ENCODE measurements around the gene C11orf16. TPM values are rescaled to one million over a fixed set of nuclear protein-coding genes. Genes with fewer than 3 reads are reported as not detected.

Gene C11orf16
- total RNA-seq, 2 donors from 2014 or later, result not detected

DNA sequence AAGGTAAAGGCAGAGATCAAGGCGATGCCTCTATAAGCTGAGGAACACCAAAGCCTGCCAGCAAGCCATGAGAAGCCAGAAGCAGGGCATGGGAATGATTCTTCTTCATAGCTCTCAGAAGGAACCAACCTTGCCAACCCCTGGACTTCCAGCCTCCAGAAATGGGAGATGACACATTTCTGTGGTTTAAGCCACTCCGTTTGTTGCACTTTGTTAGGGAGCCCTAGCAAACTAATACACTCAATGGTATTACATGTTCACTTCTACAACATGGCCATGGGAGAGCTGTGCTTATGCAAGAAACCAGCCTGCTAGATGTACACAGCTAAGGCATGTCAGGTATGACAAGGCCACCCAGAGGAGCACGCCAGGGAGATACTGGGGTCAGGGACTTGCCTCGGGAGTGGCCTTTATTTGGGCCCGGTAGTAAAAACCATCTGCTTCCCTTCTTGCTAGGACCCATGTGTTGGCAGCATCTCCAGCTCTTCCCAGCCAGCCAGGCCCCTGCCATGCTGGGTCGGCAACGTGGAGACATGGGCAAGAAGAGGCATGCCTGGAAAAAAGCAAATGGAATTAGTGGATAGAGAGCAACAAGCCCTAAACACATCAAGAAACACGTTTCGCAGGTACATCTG lies 3.6 kb downstream of the C11orf16 start:
- 54% methylated on average over 9 of the region's 9 CpGs for WGBS
- no peak for DNase-seq (ENCODE audit: low spot score)
- Histone ChIP-seq H3K27me3 (replicated peaks; ENCODE audit: insufficient read depth) (no peaks in the 10 kb centered on the region), H3K4me3 (no peak overlapping the region), H3K9me3 (no peaks in the 10 kb centered on the region), H3K36me3 (no peaks in the 10 kb centered on the region), H3K27ac (no peak overlapping the region), H3K4me1 (replicated peaks) (no peaks in the 10 kb centered on the region)
- intact Hi-C loops (cut with DNase I), result no loop called here
- TF ChIP-seq POLR2A (IDR thresholded peaks at IDR 0.05), result no peak
- TF ChIP-seq, protein P1, sequence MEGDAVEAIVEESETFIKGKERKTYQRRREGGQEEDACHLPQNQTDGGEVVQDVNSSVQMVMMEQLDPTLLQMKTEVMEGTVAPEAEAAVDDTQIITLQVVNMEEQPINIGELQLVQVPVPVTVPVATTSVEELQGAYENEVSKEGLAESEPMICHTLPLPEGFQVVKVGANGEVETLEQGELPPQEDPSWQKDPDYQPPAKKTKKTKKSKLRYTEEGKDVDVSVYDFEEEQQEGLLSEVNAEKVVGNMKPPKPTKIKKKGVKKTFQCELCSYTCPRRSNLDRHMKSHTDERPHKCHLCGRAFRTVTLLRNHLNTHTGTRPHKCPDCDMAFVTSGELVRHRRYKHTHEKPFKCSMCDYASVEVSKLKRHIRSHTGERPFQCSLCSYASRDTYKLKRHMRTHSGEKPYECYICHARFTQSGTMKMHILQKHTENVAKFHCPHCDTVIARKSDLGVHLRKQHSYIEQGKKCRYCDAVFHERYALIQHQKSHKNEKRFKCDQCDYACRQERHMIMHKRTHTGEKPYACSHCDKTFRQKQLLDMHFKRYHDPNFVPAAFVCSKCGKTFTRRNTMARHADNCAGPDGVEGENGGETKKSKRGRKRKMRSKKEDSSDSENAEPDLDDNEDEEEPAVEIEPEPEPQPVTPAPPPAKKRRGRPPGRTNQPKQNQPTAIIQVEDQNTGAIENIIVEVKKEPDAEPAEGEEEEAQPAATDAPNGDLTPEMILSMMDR (IDR thresholded peaks at IDR 0.05), result no peak

DNA sequence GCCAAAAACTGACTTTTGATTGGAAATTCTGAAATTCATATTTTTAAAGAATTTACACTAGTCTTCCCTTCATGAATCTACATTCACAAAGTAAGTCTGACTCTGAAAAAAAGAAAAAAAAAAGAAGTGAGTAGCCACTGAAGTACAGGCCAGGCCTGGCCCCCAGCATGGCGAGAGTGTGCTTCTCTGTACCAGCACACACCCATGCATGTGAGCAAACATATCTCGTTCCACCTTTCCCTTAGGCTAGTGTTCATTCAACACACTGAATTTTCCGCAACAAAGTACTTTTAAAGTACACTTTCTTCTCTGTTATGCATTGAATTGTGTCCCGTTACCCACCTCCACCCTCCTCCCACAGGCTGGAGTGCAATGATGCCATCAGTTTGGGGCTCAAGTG lies 4.5 kb downstream of the C11orf16 start:
- TF ChIP-seq POLR2A (IDR thresholded peaks at IDR 0.05) (no peak), POLR2AphosphoS5 (IDR thresholded peaks at IDR 0.05) (no peak)
- TF ChIP-seq, protein P1 (IDR thresholded peaks at IDR 0.05), result no peak
- Histone ChIP-seq H3K27me3 (replicated peaks; ENCODE audit: insufficient read depth) (no peaks in the 10 kb centered on the region), H3K4me3 (no peak overlapping the region), H3K27ac (no peak overlapping the region), H3K9me3 (no peaks in the 10 kb centered on the region), H3K4me1 (replicated peaks) (no peaks in the 10 kb centered on the region), H3K36me3 (no peaks in the 10 kb centered on the region)
- DNase-seq (ENCODE audit: low spot score), result no peak
- 89% methylated on average over 4 of the region's 4 CpGs for WGBS
- intact Hi-C loops (cut with DNase I), result no loop called here

DNA sequence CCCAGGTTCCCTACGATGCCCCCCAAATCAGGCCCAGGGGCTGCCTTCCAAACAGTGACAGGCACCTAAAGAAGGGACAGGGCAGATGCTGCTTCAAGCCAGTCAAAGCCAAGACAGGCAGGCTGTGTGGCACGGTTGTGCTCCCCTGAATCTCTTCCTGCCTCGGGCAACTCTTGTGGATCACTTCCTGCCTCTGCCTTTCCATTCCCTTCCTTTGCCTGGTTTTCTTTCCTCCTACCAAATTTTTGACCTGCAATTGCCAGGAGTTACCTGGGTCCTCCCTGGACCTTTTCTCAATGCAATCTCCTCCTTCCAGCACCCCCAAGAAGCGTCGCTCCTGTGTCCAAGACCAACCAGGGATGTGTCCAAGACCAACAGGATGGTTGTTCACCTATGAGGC lies 5.5 kb downstream of the C11orf16 start:
- DNase-seq (ENCODE audit: low spot score), result no peak
- intact Hi-C loops (cut with DNase I), result no loop called here
- no peak overlapping the region for H3K27ac ChIP-seq
- H3K27me3 ChIP-seq (replicated peaks; ENCODE audit: insufficient read depth), result no peaks in the 10 kb centered on the region
- no peaks in the 10 kb centered on the region for H3K4me1 ChIP-seq (replicated peaks)
- no peak overlapping the region for H3K4me3 ChIP-seq
- no peaks in the 10 kb centered on the region for H3K9me3 ChIP-seq
- H3K36me3 ChIP-seq, result no peaks in the 10 kb centered on the region
- 86% methylated on average over 5 of the region's 5 CpGs for WGBS
- TF ChIP-seq, protein P1 (IDR thresholded peaks at IDR 0.05), result no peak
- TF ChIP-seq POLR2AphosphoS5 (IDR thresholded peaks at IDR 0.05), result no peak

DNA sequence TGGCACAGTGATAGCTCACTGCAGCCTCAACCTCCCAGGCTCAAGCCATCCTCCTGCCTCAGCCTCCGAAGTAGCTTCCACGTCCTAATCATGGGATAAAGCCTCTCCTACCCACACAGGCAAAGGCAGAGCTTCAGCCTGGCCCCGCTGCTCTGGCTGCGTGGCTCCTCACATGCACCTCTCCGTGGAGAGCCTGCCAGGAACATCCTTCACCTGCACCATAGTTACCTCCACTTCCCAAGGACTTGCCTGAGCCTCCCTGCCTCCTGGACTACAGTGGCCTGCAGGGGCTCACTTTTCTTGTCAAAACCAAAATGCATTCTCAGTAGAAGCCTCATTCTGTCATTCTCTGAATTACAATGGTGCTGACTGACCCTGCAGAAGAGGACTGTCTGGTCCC lies 6.5 kb downstream of the C11orf16 start:
- no peaks in the 10 kb centered on the region for H3K4me1 ChIP-seq (replicated peaks)
- no peaks in the 10 kb centered on the region for H3K36me3 ChIP-seq
- WGBS, result 87% methylated on average over 5 of the region's 5 CpGs
- no peak for DNase-seq (ENCODE audit: low spot score)
- H3K27ac ChIP-seq, result no peak overlapping the region
- TF ChIP-seq POLR2AphosphoS5 (IDR thresholded peaks at IDR 0.05) (no peak), POLR2A (IDR thresholded peaks at IDR 0.05) (no peak)
- TF ChIP-seq, protein P1 (IDR thresholded peaks at IDR 0.05), result no peak
- H3K27me3 ChIP-seq (replicated peaks; ENCODE audit: insufficient read depth), result no peaks in the 10 kb centered on the region
- intact Hi-C loops (cut with DNase I), result no loop called here
- H3K9me3 ChIP-seq, result no peaks in the 10 kb centered on the region
- H3K4me3 ChIP-seq, result no peak overlapping the region

DNA sequence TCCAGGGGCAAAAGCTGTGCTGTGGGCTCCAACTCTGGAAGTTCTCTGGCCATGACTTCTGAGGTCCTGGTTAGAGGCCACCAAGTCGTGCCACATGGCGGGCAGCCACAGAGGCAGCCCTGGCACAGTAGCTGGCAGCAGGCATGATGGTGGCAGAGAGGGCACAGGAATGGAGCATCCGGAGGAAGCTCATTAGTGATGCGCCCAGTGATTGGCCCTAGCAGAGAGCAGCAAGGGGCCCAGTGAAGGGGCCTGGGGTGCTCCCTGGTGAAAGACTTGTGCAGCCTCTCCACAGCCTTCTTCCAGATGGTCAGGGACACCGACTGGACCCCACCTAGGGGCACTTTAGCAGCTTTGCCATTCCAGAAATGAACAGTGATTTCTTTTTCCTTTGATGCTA lies 7.0 kb downstream of the C11orf16 start:
- DNase-seq (ENCODE audit: low spot score), result no peak
- no peak overlapping the region for H3K4me3 ChIP-seq
- no peaks in the 10 kb centered on the region for H3K36me3 ChIP-seq
- no peaks in the 10 kb centered on the region for H3K9me3 ChIP-seq
- intact Hi-C loops (cut with DNase I), result no loop called here
- no peaks in the 10 kb centered on the region for H3K27me3 ChIP-seq (replicated peaks; ENCODE audit: insufficient read depth)
- no peaks in the 10 kb centered on the region for H3K4me1 ChIP-seq (replicated peaks)
- no peak overlapping the region for H3K27ac ChIP-seq
- TF ChIP-seq POLR2A (IDR thresholded peaks at IDR 0.05), result no peak
- TF ChIP-seq, protein P1 (IDR thresholded peaks at IDR 0.05), result no peak
- no peak for TF ChIP-seq POLR2AphosphoS5 (IDR thresholded peaks at IDR 0.05)
- WGBS, result 98% methylated on average over 5 of the region's 5 CpGs
